Uterus (tissue), 4 donors: Measurements from ENCODE around the gene KCTD6. TPM values are rescaled to one million over a fixed set of nuclear protein-coding genes. Genes with fewer than 3 reads are reported as not detected.

Experiments used
- DNase-seq, 2 donors: peaks; one replicate each; pipeline ENCODE4 v3.0.0-alpha.2; 2019 to 2020
- H3K27ac ChIP-seq, 2 donors: fragments of 200-600 bp; sonication (generic); 1 replicate in 1 of 2; 2 replicates in 1 of 2; pipeline ENCODE4 v1.5.1; 2016 to 2018
- H3K27me3 ChIP-seq, 2 donors: fragments of 200-600 bp; sonication (generic); one replicate each; pipeline ENCODE4 v1.5.1; 2018 to 2019; ENCODE audit warnings: control low read depth in 1 of 2
- H3K36me3 ChIP-seq, 2 donors: fragments of 200-600 bp; sonication (generic); one replicate each; pipeline ENCODE4 v1.5.1; 2019; ENCODE audit warnings: control low read depth in 1 of 2
- H3K4me1 ChIP-seq, 2 donors: fragments of 200-600 bp; sonication (generic); one replicate each; pipeline ENCODE4 v1.5.1; 2018 to 2019; ENCODE audit warnings: control low read depth in 1 of 2
- H3K4me3 ChIP-seq, 2 donors: fragments of 200-600 bp; sonication (generic); 1 replicate in 1 of 2; 2 replicates in 1 of 2; pipeline ENCODE4 v1.5.1; 2018 to 2019; ENCODE audit warnings: mild to moderate bottlenecking in 1 of 2
- H3K9me3 ChIP-seq, 2 donors: fragments of 200-600 bp; sonication (generic); one replicate each; pipeline ENCODE4 v1.5.1; 2019; ENCODE audit warnings: control low read depth in 1 of 2
- CTCF ChIP-seq, 4 experiments: fragments of 200-600 bp in 2 of 4; fragments of 450-650 bp in 2 of 4; sonication (generic) in 2 of 4; IDR thresholded peaks; one replicate each; pipeline ENCODE4 v1.5.1; 2016 to 2019; ENCODE audit warnings: antibody characterized with exemption in 4 of 4, mild to moderate bottlenecking in 2 of 4, moderate library complexity in 1 of 4
- POLR2A ChIP-seq, 2 donors: fragments of 450-650 bp; IDR thresholded peaks; one replicate each; pipeline ENCODE4 v1.6.1; 2016; ENCODE audit warnings: antibody characterized with exemption in 2 of 2, mild to moderate bottlenecking in 1 of 2, moderate library complexity in 1 of 2
- intact Hi-C: fragments of 100-400 bp; cut with DNase I; formaldehyde crosslinking; loops from one replicate; pipeline ENCODE4 v1.15.1; 2023; ENCODE audit warnings: low total_unique reads
- total RNA-seq, 4 donors: library from RNA; depleted of rRNA in 3 of 4; stranded (reverse); fragments of >200 nt in 3 of 4; gene quantifications; one replicate each; pipeline versions ENCODE4 v1.1.0 to v1.2.4, GENCODE V29; 2014 to 2023
- donor health status: DM: yes; HTN: yes; CAD: no.

KCTD6 gene
- total RNA-seq, 4 donors from 2014 or later: 21.0 to 27.4 (median 24.3) TPM

DNA sequence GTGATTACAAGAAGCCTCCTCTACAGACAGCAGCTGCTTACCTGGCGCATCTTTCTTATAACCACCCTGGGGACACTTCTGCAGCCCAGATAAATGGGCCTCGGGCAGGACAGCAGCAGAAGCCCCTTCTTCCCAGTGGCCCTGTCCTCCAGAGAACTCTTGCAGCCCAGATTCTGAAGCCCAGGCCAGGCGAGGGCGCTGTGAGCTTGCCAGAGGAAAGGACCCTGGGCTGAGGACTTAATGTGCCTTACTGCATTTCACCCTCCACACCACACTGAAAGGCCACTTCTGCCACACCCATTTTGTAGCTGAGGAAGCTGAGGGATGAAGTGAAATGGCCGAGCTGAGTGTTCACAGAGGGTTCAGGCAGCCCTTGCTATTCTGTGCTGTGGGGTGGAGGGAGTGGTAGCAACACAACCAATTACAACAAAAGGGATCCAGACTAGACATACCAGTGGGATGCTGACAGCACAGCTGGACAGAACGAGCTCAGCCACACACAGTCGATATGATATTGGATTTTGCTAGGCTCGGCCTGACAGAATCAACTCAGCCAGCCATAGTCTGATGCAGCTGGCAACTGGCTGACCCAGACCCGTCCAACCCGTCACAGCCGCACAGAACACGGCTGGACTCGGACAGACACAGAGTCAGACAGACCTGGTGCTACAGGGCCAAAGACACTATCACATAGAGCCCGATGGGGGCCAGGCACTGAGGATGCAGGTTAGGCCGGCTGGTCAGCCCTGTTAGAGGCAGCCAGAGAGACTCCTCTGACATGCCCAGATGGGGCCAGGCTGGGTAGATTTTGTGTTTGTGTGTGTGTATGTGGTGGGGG is 37.8 kb downstream of the KCTD6 start:
- Histone ChIP-seq H3K27me3 (no peaks in the 10 kb centered on the region), H3K9me3 (no peaks in the 10 kb centered on the region), H3K27ac (no peak overlapping the region), H3K4me1 (no peaks in the 10 kb centered on the region), H3K36me3 (no peaks in the 10 kb centered on the region), H3K4me3 (no peak overlapping the region)
- TF ChIP-seq POLR2A (IDR thresholded peaks at IDR 0.05) (no peak), CTCF (IDR thresholded peaks at IDR 0.05) (no peak)
- DNase-seq: no peak
- intact Hi-C loops: no loop called here

DNA sequence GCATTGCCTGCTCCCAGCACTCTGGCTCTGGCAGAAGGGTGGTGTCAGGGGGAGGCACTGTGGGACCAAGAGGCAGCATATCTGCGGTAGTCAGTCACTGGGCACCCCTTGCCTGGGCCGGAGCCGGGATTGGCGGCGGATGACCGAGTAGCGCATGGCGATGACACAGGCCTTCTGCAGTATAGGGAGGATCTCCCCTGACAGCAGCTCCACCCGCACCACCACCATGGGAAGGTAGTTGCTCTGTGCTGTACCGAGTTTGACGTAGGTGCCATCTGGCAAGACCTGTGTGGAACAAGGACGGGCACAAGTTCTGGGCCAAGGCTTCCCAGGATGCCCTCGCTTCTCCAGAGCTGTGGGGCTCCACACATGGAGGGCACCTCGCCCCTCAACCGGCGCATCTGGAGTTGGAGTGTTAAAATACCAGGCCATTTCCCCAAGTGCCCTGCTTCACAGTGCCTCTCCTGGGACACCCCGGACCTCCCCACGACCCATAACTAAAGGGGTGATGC is 38.5 kb downstream of the KCTD6 start:
- no peak overlapping the region for H3K4me3 ChIP-seq
- no peak for TF ChIP-seq POLR2A (IDR thresholded peaks at IDR 0.05)
- no peak for TF ChIP-seq CTCF (IDR thresholded peaks at IDR 0.05)
- no peaks in the 10 kb centered on the region for H3K4me1 ChIP-seq
- no peak overlapping the region for H3K27ac ChIP-seq
- no peak for DNase-seq
- H3K27me3 ChIP-seq: no peaks in the 10 kb centered on the region
- no peaks in the 10 kb centered on the region for H3K9me3 ChIP-seq
- intact Hi-C loops: no loop called here
- no peaks in the 10 kb centered on the region for H3K36me3 ChIP-seq

GRCh38 chr3:58531555-58531954 is 39.7 kb downstream of the KCTD6 start:
- H3K27ac ChIP-seq: no peak overlapping the region
- no peak for DNase-seq
- TF ChIP-seq CTCF (IDR thresholded peaks at IDR 0.05): no peak
- no peak for TF ChIP-seq POLR2A (IDR thresholded peaks at IDR 0.05)
- intact Hi-C loops: no loop called here
- H3K36me3 ChIP-seq: no peaks in the 10 kb centered on the region
- peaks cover 0 to 10% of the 10 kb centered on the region in 2 donors for H3K4me1 ChIP-seq
- H3K27me3 ChIP-seq: no peaks in the 10 kb centered on the region
- H3K4me3 ChIP-seq: no peak overlapping the region
- H3K9me3 ChIP-seq: no peaks in the 10 kb centered on the region

GRCh38 chr3:58531956-58532355 is 40.1 kb downstream of the KCTD6 start:
- intact Hi-C loops: no loop called here
- H3K27me3 ChIP-seq: no peaks in the 10 kb centered on the region
- no peak overlapping the region for H3K27ac ChIP-seq

More at GRCh38 chr3:58531956-58532355, 40.1 kb downstream of the KCTD6 start:
- Histone ChIP-seq H3K4me3 (no peak overlapping the region), H3K9me3 (no peaks in the 10 kb centered on the region), H3K4me1 (peaks cover 0 to 10% of the 10 kb centered on the region in 2 donors), H3K36me3 (no peaks in the 10 kb centered on the region)
- TF ChIP-seq POLR2A (IDR thresholded peaks at IDR 0.05) (no peak), CTCF (IDR thresholded peaks at IDR 0.05) (no peak)
- no peak for DNase-seq
